PC-3 (cell line): Measurements from ENCODE around the gene CPA3.

Experiments used
- EZH2 ChIP-seq: fragments of 300-600 bp; sonication (generic); IDR thresholded peaks from one replicate; pipeline ENCODE4 v1.6.1; 2017; ENCODE audit warnings: antibody characterized with exemption, mild to moderate bottlenecking, low read length; ENCODE audit not compliant: unreplicated experiment
- TF ChIP-seq, protein P1 (sequence below): fragments of 300-600 bp; sonication (generic); conservative IDR thresholded peaks from 2 replicates; pipeline ENCODE4 v1.5.1; 2017; ENCODE audit warnings: antibody characterized with exemption, low read depth, mild to moderate bottlenecking, low read length

DNA sequence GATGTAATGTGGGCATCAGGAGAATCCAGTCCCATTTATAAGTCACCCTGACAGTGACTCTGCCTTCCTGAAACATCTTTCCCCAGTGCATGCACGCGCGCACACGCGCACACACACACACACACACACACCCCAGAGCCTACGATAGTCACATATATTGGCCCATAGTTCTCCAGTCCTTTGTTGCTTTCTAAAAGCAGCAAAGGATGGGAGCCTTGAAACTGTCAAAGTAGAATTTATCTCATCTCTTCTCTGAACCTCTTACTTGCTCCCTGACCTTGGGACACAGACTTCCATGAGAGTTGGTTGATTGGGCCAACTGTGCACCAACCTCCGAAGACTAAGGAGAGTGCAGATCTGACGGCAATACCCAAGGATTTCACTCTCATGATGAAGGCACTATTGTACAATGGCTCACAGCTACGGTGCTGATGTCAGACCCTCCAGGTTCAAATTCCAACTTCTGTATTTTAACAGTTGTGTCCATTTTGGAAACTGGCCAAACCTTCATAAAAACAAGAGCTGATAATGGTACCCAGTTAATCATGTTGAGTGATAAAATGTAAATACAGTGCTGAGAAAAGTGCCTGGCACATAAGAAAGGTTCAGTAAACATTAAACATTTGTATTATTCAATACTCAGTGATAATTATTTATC, 8.3 kb downstream of the CPA3 start:
- TF ChIP-seq, protein P1, sequence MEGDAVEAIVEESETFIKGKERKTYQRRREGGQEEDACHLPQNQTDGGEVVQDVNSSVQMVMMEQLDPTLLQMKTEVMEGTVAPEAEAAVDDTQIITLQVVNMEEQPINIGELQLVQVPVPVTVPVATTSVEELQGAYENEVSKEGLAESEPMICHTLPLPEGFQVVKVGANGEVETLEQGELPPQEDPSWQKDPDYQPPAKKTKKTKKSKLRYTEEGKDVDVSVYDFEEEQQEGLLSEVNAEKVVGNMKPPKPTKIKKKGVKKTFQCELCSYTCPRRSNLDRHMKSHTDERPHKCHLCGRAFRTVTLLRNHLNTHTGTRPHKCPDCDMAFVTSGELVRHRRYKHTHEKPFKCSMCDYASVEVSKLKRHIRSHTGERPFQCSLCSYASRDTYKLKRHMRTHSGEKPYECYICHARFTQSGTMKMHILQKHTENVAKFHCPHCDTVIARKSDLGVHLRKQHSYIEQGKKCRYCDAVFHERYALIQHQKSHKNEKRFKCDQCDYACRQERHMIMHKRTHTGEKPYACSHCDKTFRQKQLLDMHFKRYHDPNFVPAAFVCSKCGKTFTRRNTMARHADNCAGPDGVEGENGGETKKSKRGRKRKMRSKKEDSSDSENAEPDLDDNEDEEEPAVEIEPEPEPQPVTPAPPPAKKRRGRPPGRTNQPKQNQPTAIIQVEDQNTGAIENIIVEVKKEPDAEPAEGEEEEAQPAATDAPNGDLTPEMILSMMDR = no peak
- no peak for TF ChIP-seq EZH2
